ENCODE measurements around the gene CDK13.

CDK13 gene

GRCh38 chr7:39934132-39934531 lies 15.9 kb upstream of the CDK13 start:
- no peaks in the 10 kb centered on the region for H3K9me3 Mint-ChIP-seq (ENCODE audit: low read depth)
- no peak overlapping the region for H3K4me3 Mint-ChIP-seq
- H3K27me3 Mint-ChIP-seq: no peaks in the 10 kb centered on the region
- H3K36me3 Mint-ChIP-seq: no peaks in the 10 kb centered on the region
- no peak overlapping the region for H3K27ac Mint-ChIP-seq
- no peaks in the 10 kb centered on the region for H3K4me1 Mint-ChIP-seq (ENCODE audit: low read depth)

- H3K9me3 Mint-ChIP-seq (ENCODE audit: low read depth): no peaks in the 10 kb centered on the region
- no peaks in the 10 kb centered on the region for H3K4me1 Mint-ChIP-seq (ENCODE audit: low read depth)
- H3K36me3 Mint-ChIP-seq: no peaks in the 10 kb centered on the region
- H3K27me3 Mint-ChIP-seq: no peaks in the 10 kb centered on the region
- H3K27ac Mint-ChIP-seq: no peak overlapping the region
- H3K4me3 Mint-ChIP-seq: no peak overlapping the region
These were observed 13.3 kb upstream of the CDK13 start for GRCh38 chr7:39936761-39937160.

DNA sequence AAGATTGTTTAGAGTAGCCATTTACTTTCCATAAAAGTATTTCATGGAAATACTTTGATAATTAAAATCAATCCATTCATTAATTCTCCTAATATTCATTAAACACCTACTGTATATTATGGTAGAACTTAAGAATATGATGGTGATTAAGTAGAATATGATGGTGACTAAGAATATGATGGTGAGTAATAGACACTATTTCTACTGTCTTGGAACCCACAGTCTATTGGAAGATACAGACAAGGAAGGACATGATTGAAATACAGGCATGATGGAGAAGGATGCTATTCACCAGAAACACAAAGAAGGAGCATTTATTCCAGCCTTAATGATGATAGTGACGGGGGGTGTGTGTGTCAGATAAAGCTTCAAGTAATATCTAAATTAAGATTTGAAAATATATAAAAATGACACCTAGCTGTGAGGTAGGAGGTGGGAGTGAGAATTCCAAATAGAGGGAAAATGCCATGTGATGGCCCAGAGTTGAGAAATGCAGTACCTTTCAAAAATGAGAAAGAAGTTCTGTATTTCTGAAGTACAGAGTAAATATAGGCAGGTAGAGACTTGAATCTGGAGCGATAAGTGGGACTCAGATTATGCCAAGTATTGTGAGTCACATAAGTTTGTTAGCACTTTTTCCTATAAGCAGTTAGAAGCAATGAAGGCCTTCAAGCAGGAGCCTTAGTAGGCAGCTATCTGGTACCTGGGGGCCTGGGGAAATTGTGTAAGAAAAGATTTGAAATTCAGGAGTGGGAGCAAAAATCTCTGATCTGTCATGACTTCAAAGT lies 12.5 kb upstream of the CDK13 start:
- no peaks in the 10 kb centered on the region for H3K27me3 Mint-ChIP-seq
- no peak overlapping the region for H3K4me3 Mint-ChIP-seq
- no peaks in the 10 kb centered on the region for H3K36me3 Mint-ChIP-seq
- no peaks in the 10 kb centered on the region for H3K4me1 Mint-ChIP-seq (ENCODE audit: low read depth)
- no peak overlapping the region for H3K27ac Mint-ChIP-seq
- no peaks in the 10 kb centered on the region for H3K9me3 Mint-ChIP-seq (ENCODE audit: low read depth)

DNA sequence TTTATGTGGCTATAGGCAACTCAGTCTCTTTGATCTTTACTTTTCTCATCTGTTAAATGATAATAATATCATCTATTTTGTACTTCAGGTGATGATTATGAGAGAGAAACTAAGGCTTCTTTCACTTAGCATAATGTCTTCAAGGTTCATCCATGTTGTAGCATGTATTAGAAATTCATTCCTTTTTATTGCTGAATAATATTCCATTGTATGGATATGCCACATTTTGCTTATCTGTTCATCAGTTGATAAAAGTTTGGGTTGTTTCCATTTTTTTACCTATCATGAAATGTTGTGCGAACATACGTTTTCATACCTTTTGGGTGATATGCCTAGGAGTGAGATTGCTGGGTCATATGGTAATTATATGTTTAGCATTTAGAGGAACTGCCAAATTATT lies 7.2 kb upstream of the CDK13 start:
- H3K27me3 Mint-ChIP-seq: peaks cover 2% of the 10 kb centered on the region
- H3K9me3 Mint-ChIP-seq (ENCODE audit: low read depth): no peaks in the 10 kb centered on the region
- no peaks in the 10 kb centered on the region for H3K36me3 Mint-ChIP-seq
- no peak overlapping the region for H3K27ac Mint-ChIP-seq
- no peak overlapping the region for H3K4me3 Mint-ChIP-seq
- peaks cover 3% of the 10 kb centered on the region for H3K4me1 Mint-ChIP-seq (ENCODE audit: low read depth)

DNA sequence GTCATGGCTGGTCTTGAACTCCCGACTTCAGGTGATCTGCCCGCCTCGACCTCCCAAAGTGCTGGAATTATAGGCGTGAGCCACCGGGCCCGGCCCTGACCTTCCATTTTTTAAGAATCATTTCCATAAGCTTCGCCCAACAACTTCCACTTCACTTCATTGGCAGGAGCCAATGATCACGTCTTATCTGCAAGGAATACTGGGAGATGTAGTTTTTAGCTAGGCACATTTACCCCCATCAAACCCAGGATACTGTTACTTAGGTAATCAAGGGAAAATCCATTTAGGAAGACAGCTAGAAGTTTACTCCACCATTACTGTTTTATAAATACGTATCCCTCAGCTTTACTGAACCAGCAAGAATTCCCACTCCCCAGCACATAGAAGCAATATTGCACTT lies 3.4 kb upstream of the CDK13 start:
- peaks cover 2% of the 10 kb centered on the region for H3K27me3 Mint-ChIP-seq
- no peaks in the 10 kb centered on the region for H3K9me3 Mint-ChIP-seq (ENCODE audit: low read depth)
- H3K36me3 Mint-ChIP-seq: no peaks in the 10 kb centered on the region
- H3K27ac Mint-ChIP-seq: no peak overlapping the region
- H3K4me1 Mint-ChIP-seq (ENCODE audit: low read depth): peaks cover 13% of the 10 kb centered on the region
- H3K4me3 Mint-ChIP-seq: no peak overlapping the region

DNA sequence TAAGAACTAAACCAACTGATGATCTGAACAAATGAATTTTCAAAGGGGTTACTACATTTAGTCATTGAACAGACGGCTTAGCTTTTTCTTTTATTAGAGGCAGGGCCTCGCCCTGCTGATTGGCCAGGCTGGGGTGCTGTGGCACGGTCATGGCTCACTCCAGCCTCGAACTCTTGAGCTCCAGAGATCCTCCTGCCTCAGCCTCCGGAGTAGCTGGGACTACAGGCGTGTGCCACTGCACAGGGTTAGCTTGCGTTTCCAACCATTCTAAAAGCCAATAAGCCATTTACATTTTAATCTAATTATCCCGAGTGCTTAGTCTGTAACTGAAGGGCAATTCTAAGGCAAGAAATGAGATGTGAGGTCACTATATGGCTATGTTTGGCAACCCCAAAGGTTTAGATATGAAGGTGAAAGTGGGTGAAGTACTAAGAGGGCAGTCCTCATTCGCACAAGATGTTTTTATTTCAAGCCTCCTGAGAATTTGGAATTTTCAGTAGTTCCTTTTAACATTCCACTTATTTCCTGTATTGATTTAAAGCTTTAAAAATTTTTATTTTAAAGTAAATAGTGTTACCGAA lies 1.6 kb upstream of the CDK13 start:
- H3K4me1 Mint-ChIP-seq (ENCODE audit: low read depth): peaks cover 19% of the 10 kb centered on the region
- H3K4me3 Mint-ChIP-seq: peak overlapping the region; percentile 98
- H3K36me3 Mint-ChIP-seq: no peaks in the 10 kb centered on the region
- H3K27ac Mint-ChIP-seq: peak overlapping the region; percentile 99
- H3K9me3 Mint-ChIP-seq (ENCODE audit: low read depth): no peaks in the 10 kb centered on the region
- no peaks in the 10 kb centered on the region for H3K27me3 Mint-ChIP-seq

GRCh38 chr7:39948956-39949928 lies 814 bp upstream of the CDK13 start:
- Mint-ChIP-seq H3K4me1 (ENCODE audit: low read depth) (peaks cover 27% of the 10 kb centered on the region), H3K36me3 (no peaks in the 10 kb centered on the region), H3K9me3 (ENCODE audit: low read depth) (no peaks in the 10 kb centered on the region), H3K4me3 (peak overlapping the region; percentile 98), H3K27ac (peak overlapping the region; percentile 99), H3K27me3 (no peaks in the 10 kb centered on the region)

- Mint-ChIP-seq H3K9me3 (ENCODE audit: low read depth) (no peaks in the 10 kb centered on the region), H3K27ac (peak overlapping the region; percentile 81), H3K27me3 (no peaks in the 10 kb centered on the region), H3K4me3 (peak overlapping the region; percentile 98), H3K4me1 (ENCODE audit: low read depth) (peaks cover 41% of the 10 kb centered on the region), H3K36me3 (no peaks in the 10 kb centered on the region)
These were observed 593 bp downstream of the CDK13 start for GRCh38 chr7:39950473-39951225.

GRCh38 chr7:39951226-39952194 lies 1.5 kb downstream of the CDK13 start:
- Mint-ChIP-seq H3K4me3 (peak overlapping the region; percentile 94), H3K27me3 (no peaks in the 10 kb centered on the region), H3K36me3 (no peaks in the 10 kb centered on the region), H3K27ac (peak overlapping the region; percentile 83), H3K9me3 (ENCODE audit: low read depth) (no peaks in the 10 kb centered on the region), H3K4me1 (ENCODE audit: low read depth) (peaks cover 46% of the 10 kb centered on the region)

DNA sequence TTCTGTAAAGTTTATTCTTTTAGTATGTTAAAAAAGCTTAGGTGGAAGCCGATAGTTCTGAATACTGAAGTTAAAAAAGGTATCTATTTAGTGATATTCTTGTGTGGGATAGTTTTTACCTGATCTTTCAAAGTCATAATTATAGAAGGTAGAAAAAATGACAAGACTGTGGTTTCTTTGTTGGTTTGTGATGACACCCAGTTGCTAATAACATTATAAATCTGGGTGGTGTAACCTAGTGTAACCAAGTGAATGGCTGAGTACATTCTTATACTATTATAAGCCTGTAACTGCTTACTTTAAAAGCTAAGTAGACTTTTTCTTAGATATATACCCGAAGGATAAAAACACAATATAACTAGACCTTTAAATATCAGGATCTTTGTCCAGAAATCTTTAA lies 2.3 kb downstream of the CDK13 start:
- H3K4me3 Mint-ChIP-seq: peak overlapping the region; percentile 94
- H3K4me1 Mint-ChIP-seq (ENCODE audit: low read depth): peaks cover 55% of the 10 kb centered on the region
- H3K27ac Mint-ChIP-seq: peak overlapping the region; percentile 83
- H3K9me3 Mint-ChIP-seq (ENCODE audit: low read depth): no peaks in the 10 kb centered on the region
- no peaks in the 10 kb centered on the region for H3K27me3 Mint-ChIP-seq
- H3K36me3 Mint-ChIP-seq: no peaks in the 10 kb centered on the region

DNA sequence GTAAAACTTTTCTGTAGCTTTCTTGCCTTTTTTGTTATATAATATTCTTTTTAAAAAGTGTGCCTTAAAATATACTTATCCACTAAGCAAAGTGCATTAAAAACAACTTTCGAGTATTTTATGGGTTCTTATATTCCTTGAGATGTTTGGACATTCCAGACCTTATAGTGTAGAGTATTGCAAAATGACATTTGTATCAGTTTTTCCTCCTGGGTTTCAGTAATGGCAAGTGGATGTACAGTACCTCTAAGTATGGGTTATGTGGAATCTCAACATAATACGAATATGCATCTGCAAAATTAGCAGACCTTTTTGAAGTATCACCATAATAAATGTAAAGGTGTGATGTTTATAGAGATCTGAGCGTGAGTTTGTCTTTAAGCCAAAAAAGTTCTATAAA lies 2.7 kb downstream of the CDK13 start:
- Mint-ChIP-seq H3K27me3 (no peaks in the 10 kb centered on the region), H3K27ac (peak overlapping the region; percentile 16), H3K36me3 (no peaks in the 10 kb centered on the region), H3K9me3 (ENCODE audit: low read depth) (no peaks in the 10 kb centered on the region), H3K4me3 (peak overlapping the region; percentile 94), H3K4me1 (ENCODE audit: low read depth) (peaks cover 57% of the 10 kb centered on the region)

- H3K27me3 Mint-ChIP-seq: no peaks in the 10 kb centered on the region
- H3K4me3 Mint-ChIP-seq: peak overlapping the region; percentile 68
- peak overlapping the region; percentile 42 for H3K27ac Mint-ChIP-seq
- H3K9me3 Mint-ChIP-seq (ENCODE audit: low read depth): no peaks in the 10 kb centered on the region
- peaks cover 61% of the 10 kb centered on the region for H3K4me1 Mint-ChIP-seq (ENCODE audit: low read depth)
- H3K36me3 Mint-ChIP-seq: no peaks in the 10 kb centered on the region
These were observed 4.6 kb downstream of the CDK13 start for GRCh38 chr7:39954694-39955093.

- H3K9me3 Mint-ChIP-seq (ENCODE audit: low read depth): no peaks in the 10 kb centered on the region
These were observed 8.0 kb downstream of the CDK13 start for GRCh38 chr7:39958038-39958437.

More at GRCh38 chr7:39958038-39958437, 8.0 kb downstream of the CDK13 start:
- Mint-ChIP-seq H3K27me3 (no peaks in the 10 kb centered on the region), H3K27ac (no peak overlapping the region), H3K4me3 (peak overlapping the region; percentile 24), H3K36me3 (peaks cover 7% of the 10 kb centered on the region), H3K4me1 (ENCODE audit: low read depth) (peaks cover 77% of the 10 kb centered on the region)
